ENCODE data around the gene PTPRD.
"Not testable (repeated sequence)": the region's sequence is repeated elsewhere in the genome, so short reads cannot be mapped to it uniquely, and the experiment has no call there.

The PTPRD gene

GRCh38 chr9:9102295-9102694 is 1510.5 kb downstream of the PTPRD start:
- DNase-seq: peak; percentile 92

DNA sequence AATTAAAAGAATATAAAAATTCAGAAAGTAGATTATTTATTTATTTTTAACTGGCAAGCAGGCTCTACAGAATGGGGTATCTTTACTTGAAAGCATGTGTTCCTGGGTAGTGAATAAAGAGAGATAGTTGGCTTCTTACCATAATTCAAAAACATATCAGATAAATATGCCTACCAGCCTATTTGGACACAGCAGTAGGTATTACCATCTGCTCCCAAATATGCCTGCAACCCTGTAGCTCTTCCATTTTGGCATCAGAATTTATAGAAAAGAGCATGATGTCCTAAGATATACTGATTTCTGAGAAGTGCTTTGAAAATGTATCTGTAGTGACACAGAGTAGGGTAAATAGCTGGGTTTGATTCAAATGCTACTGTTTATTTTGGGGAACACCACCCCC is 1512.7 kb downstream of the PTPRD start:
- peak; percentile 18 for DNase-seq

- peak; percentile 94 for DNase-seq
Observed at GRCh38 chr9:9099646-9100045, 1513.2 kb downstream of the PTPRD start.

GRCh38 chr9:9097254-9097653 is 1515.5 kb downstream of the PTPRD start:
- DNase-seq: not testable (repeated sequence)

GRCh38 chr9:9091387-9091786 is 1521.4 kb downstream of the PTPRD start:
- no peak for DNase-seq

GRCh38 chr9:9079473-9079872 is 1533.3 kb downstream of the PTPRD start:
- DNase-seq: no peak

GRCh38 chr9:9078301-9078700 is 1534.5 kb downstream of the PTPRD start:
- no peak for DNase-seq

DNA sequence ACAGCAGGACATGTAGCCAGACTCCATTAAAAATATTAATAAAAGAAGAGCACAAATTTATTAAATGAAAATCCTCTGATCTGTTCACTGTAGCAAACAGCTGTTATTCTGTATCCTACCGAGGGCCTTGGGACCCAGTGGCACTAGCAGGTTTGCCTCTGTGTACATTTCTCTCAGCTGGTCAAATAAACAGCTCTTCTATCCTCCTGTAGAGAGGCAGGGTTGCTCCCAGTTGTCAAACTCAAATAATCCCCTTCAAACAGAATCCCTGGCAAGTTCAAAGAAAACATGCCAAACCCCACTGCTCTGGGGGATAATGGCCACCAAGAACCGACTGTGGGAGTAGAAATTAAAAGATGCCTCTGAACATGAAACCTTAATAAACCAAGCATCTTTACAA is 1551.2 kb downstream of the PTPRD start:
- peak; percentile 87 for DNase-seq

DNA sequence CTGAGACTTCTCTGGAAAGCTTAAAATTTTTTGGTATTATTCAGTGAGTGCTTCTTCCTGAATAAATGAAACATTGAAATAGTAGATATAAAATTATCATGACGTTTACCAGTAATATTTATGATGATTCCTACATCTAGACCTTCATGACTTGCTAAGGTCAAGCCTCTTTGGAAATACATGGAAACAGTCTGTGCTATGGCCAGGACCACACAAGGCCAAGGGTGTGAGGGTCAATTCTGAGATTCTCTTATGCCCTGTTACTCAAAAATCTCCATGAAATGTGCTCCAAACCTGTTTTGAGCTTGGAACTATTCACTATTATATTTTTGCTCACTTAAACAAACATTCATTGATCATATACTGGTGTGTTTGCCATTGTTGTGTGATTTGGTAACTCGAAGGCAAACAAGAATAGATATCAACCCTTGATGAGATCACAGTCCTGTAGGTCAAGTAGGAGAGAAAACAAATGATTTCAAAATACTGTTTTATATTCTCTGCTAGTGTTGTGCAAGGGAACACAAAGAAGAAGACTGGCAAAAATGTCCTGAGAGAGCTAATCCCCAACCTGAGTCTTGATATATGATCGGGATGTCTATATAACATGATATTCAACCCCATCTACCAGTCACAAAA is 1558.3 kb downstream of the PTPRD start:
- DNase-seq: no peak

DNA sequence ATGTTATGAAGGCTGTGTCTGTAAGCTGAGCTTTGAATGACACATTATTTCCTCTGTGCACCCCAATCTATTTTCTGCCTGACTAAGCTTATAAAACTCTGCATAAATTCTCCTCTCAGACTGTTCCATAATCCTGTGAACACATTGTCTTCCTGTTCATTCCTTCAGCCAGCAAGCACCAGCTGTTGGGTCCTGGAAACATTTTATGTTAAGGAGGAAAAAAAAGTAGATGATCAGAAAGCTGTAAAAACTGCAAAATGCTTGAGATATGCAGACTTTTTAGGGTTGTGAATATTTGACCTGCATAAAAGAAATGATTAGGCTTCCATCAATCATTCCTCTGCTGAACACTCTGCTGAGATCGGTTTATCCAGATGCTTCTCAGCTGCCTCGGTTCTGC is 1567.2 kb downstream of the PTPRD start:
- DNase-seq: no peak

- DNase-seq: no peak
Observed at GRCh38 chr9:9045072-9045471, 1567.7 kb downstream of the PTPRD start.

DNA sequence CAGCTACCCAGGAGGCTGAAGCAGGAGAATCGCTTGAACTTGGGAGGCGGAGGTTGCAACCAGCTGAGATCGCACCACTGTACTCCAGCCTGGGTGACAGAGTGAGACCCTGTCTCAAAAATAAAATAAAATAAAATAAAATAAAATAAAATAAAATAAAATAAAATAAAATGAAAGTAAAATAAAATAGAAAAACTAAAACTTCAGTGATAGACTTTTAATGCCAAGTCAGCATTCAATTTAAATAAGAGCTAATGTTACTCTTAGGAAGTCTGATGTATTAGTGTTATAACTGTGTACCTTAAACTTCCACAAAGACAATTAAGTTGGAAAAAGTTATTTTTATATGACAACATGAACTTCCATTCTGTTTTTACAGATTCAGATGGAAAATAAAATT is 1569.0 kb downstream of the PTPRD start:
- not testable (repeated sequence) for DNase-seq

DNA sequence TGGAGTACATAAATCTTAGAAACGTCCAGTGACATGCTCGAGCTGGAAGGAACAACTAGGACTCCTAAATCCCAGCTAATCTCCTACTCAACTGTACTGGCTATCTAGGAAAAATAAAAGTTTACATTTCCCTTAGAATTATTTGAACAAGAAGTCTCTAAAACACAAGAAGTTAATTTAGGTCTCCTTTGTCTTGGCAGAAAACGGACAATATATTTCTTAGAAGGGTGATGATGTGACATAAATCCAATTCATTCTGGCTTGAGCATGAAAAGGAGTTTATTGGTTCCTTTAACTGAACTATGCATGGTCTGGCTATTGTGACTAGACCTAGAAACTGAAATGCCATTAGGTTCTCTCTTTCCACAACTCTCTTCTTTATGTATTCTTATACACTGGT is 1571.0 kb downstream of the PTPRD start:
- no peak for DNase-seq

DNA sequence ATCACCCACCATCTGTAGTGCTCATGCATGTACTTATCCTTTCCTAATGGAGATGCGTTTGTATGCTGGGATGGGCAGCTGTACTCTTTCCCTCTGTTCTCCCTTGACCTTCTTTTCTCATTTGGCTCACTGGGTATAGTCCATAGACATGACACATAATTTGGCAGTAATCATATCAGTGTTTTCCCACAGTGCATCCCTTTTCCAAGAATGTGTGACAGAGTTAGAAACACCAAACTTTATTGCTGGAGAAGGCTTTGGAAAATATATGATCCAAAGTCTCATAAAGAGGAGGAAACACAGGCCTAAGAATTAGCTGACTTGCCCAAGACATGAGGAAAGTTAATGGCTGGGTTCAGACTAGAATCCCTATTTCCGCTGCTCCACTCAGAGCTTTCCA is 1579.8 kb downstream of the PTPRD start:
- DNase-seq: no peak

GRCh38 chr9:9016597-9016996 is 1596.2 kb downstream of the PTPRD start:
- DNase-seq: no peak

GRCh38 chr9:9004810-9005209 is 1608.0 kb downstream of the PTPRD start:
- peak; percentile 25 for DNase-seq

GRCh38 chr9:9002826-9003583 is 1609.8 kb downstream of the PTPRD start:
- DNase-seq: peak; percentile 56

GRCh38 chr9:8980496-8981013 is 1632.2 kb downstream of the PTPRD start:
- no peak for DNase-seq

- DNase-seq: no peak
Observed at GRCh38 chr9:8978334-8978733, 1634.5 kb downstream of the PTPRD start.

DNA sequence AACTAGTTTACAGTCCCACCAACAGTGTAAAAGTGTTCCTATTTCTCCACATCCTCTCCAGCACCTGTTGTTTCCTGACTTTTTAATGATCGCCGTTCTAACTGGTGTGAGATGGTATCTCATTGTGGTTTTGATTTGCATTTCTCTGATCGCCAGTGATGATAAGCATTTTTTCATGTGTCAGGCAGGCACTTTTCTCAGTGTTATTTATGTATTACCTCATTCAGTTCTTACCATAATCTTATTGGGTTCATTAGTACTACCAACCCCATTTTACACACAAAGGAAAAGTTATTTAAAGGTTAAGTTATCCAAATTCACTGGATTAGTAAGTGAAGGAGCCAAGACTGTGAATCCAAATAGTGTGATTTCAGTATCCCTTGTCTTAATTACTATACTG is 1644.5 kb downstream of the PTPRD start:
- not testable (repeated sequence) for DNase-seq

DNA sequence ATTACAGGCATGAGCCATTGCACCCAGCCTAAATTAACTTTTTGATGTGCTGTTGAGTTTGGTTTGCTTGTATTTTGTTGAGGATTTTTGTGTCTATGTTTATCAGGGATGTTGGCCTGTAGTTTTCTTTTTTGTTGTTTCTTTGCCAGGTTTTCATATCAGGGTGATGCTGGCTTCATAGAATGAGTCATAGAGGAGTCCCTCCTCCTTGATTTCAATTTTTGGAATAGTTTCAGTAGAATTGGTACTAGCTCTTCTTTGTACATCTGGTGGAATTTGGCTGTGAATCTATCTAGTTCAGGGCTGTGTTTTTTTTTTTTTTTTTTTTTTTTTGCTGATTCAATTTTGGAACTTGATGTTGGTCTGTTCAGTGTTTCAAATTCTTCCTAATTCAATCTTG is 1648.9 kb downstream of the PTPRD start:
- DNase-seq: no peak

DNA sequence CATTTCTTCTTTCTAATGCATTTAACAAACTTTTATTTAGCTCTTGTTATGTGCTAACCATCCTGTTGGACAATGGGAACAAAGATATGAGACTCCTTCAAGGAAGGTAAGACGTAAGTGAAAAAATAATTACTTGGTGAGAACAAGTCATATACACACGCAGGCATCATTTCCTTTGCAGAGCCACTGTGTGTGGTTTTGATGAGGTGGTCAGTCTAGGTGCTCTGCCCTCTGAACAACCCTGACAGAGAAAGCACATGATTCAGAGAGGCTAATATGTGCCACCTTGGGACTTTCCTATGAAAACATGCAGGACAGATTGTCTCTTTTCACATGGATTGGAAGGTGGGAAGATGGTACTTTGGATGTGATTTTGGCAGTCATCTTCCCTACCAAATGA is 1650.7 kb downstream of the PTPRD start:
- DNase-seq: no peak

- peak; percentile 68 for DNase-seq
Observed at GRCh38 chr9:8961186-8961851, 1651.5 kb downstream of the PTPRD start.

- DNase-seq: no peak
Observed at GRCh38 chr9:8960254-8960653, 1652.5 kb downstream of the PTPRD start.
